ENCODE results near the gene ARMC8.

DNA sequence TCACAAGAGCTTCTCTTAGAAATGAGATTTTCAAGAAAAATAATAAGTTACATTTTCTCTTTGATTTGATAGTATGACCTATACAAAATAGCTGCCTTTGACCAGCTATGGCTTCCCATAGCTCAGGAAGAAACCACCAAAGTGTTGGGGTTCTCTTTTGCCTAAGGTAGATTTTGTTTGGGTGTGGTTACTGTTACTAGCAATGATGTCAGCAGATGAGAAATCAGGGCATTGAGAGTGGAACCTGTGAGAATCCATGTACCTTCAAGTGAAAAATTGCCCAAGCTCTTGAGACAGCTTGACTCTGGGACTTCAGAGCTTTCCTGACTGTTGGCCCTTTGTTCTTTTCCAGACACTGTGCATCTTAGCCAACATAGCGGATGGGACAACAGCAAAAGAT is 97.0 kb downstream of the ARMC8 start:
- TF ChIP-seq, protein P1, sequence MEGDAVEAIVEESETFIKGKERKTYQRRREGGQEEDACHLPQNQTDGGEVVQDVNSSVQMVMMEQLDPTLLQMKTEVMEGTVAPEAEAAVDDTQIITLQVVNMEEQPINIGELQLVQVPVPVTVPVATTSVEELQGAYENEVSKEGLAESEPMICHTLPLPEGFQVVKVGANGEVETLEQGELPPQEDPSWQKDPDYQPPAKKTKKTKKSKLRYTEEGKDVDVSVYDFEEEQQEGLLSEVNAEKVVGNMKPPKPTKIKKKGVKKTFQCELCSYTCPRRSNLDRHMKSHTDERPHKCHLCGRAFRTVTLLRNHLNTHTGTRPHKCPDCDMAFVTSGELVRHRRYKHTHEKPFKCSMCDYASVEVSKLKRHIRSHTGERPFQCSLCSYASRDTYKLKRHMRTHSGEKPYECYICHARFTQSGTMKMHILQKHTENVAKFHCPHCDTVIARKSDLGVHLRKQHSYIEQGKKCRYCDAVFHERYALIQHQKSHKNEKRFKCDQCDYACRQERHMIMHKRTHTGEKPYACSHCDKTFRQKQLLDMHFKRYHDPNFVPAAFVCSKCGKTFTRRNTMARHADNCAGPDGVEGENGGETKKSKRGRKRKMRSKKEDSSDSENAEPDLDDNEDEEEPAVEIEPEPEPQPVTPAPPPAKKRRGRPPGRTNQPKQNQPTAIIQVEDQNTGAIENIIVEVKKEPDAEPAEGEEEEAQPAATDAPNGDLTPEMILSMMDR (IDR thresholded peaks at IDR 0.05) = no peak
- no peak for TF ChIP-seq EZH2 (IDR thresholded peaks at IDR 0.05; ENCODE audit: borderline replicate concordance, insufficient read depth, low read depth, low read length, poor library complexity, severe bottlenecking)

All from B cell (primary cell).